Fibroblast of lung (primary cell): ENCODE measurements around the gene GJC3. TPM values are rescaled to one million over a fixed set of nuclear protein-coding genes. Genes with fewer than 3 reads are reported as not detected.
"Not testable (repeated sequence)": the region's sequence is repeated elsewhere in the genome, so short reads cannot be mapped to it uniquely, and the experiment has no call there.

Source experiments
- DNase-seq, 2 donors: peaks; one replicate each; pipeline versions ENCODE4 v3.0.0 to v3.0.0-alpha.2; 2010; ENCODE audit warnings: low read depth in 2 of 2
- H2AFZ ChIP-seq: 2 replicates; pipeline ENCODE4 v1.5.1; 2012; ENCODE audit warnings: low read length, control low read depth, inconsistent platforms
- H3K27ac ChIP-seq: 2 replicates; pipeline ENCODE4 v1.5.1; 2011; ENCODE audit warnings: low read length, control low read depth; ENCODE audit not compliant: insufficient read depth
- H3K27me3 ChIP-seq: 2 replicates; pipeline ENCODE4 v1.5.1; 2011; ENCODE audit warnings: mild to moderate bottlenecking, low read length; ENCODE audit not compliant: control insufficient read depth, insufficient read depth
- H3K36me3 ChIP-seq: 2 replicates; pipeline ENCODE4 v1.5.1; 2011; ENCODE audit warnings: low read length; ENCODE audit not compliant: control insufficient read depth, insufficient read depth
- H3K4me1 ChIP-seq: 2 replicates; pipeline ENCODE4 v1.5.1; 2011; ENCODE audit warnings: low read length; ENCODE audit not compliant: control insufficient read depth, insufficient read depth; ENCODE audit errors: extremely low read depth
- H3K4me2 ChIP-seq: 2 replicates; pipeline ENCODE4 v1.5.1; 2011; ENCODE audit warnings: low read length, control low read depth; ENCODE audit not compliant: insufficient read depth; ENCODE audit errors: extremely low read depth
- H3K4me3 ChIP-seq, 4 experiments: fragments of 200-600 bp in 1 of 4; sonication (generic) in 1 of 4; replicated peaks in 1 of 4; 2 replicates each; pipeline ENCODE4 v1.5.1; 2011 to 2016; ENCODE audit warnings: low read length in 4 of 4, low read depth in 3 of 4, mild to moderate bottlenecking in 3 of 4, control low read depth in 2 of 4, inconsistent platforms in 1 of 4, mixed read lengths in 1 of 4; ENCODE audit not compliant: insufficient read depth in 1 of 4; ENCODE audit errors: control extremely low read depth in 1 of 4
- H3K79me2 ChIP-seq: 2 replicates; pipeline ENCODE4 v1.5.1; 2012; ENCODE audit warnings: mild to moderate bottlenecking, low read length, inconsistent platforms; ENCODE audit not compliant: control insufficient read depth, insufficient read depth
- H3K9ac ChIP-seq: 2 replicates; pipeline ENCODE4 v1.5.1; 2011; ENCODE audit warnings: mild to moderate bottlenecking, low read length, control low read depth; ENCODE audit not compliant: insufficient read depth
- H3K9me3 ChIP-seq: 2 replicates; pipeline ENCODE4 v1.5.1; 2012; ENCODE audit warnings: low read depth, low read length; ENCODE audit not compliant: control insufficient read depth, insufficient read depth
- H4K20me1 ChIP-seq: 2 replicates; pipeline ENCODE4 v1.5.1; 2011; ENCODE audit warnings: low read length; ENCODE audit not compliant: control insufficient read depth, insufficient read depth; ENCODE audit errors: extremely low read depth
- EZH2 ChIP-seq: IDR thresholded peaks from 2 replicates; pipeline ENCODE4 v1.5.1; 2012; ENCODE audit warnings: low read length, control low read depth, mild to moderate bottlenecking; ENCODE audit errors: missing control alignments
- polyA plus RNA-seq, 2 donors: library from polyadenylated mRNA; depleted of rRNA in 1 of 2; stranded (reverse) in 1 of 2; unstranded in 1 of 2; fragments of >200 nt; gene quantifications; 2 replicates each; pipeline ENCODE4 v1.2.1, GENCODE V29; 2011 to 2012; ENCODE audit warnings: missing spikeins in 1 of 2
- total RNA-seq: library from RNA; depleted of rRNA; stranded (reverse); fragments of >200 nt; gene quantifications from 2 replicates; pipeline ENCODE4 v1.2.1, GENCODE V29; 2014
- TF ChIP-seq, protein P1 (sequence below), 2 donors: IDR thresholded peaks in 1 of 2; conservative IDR thresholded peaks in 1 of 2; 1 replicate in 1 of 2; 2 replicates in 1 of 2; pipeline ENCODE4 v1.5.1; 2011 to 2012; ENCODE audit warnings: low read length in 2 of 2, control low read depth in 1 of 2, inconsistent platforms in 1 of 2, low read depth in 1 of 2, mild to moderate bottlenecking in 1 of 2

Gene GJC3
- total and polyA plus RNA-seq, 2 donors (not counting 1 experiment from before 2014, with no cell fraction given) = not detected

DNA sequence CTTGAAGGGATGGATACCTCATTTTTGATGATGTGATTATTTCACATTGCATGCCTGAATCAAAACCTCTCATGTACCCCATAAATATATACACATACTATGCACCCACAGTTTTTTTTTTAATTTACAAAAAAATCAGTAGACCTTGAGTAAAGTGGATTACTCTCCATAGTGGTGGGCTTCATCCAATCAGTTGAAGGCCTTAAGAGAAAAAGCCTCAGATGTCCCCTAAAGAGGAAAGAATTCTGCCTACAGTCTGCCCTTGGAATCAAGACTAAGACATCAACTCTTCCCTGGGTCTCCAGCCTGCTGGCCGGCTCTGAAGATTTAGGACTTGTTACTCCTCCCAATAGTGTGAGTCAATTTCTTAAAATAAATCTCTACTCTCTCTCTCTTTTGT lies 45.3 kb upstream of the GJC3 start:
- no peak overlapping the region for H3K4me2 ChIP-seq
- no peaks in the 10 kb centered on the region for H3K27me3 ChIP-seq
- no peaks in the 10 kb centered on the region for H3K79me2 ChIP-seq
- no peaks in the 10 kb centered on the region for H3K36me3 ChIP-seq
- H3K4me1 ChIP-seq = no peaks in the 10 kb centered on the region
- H3K4me3 ChIP-seq = no peak overlapping the region
- no peak overlapping the region for H3K27ac ChIP-seq
- H3K9me3 ChIP-seq = no peaks in the 10 kb centered on the region
- H3K9ac ChIP-seq = no peak overlapping the region
- no peak for TF ChIP-seq EZH2
- TF ChIP-seq, protein P1, sequence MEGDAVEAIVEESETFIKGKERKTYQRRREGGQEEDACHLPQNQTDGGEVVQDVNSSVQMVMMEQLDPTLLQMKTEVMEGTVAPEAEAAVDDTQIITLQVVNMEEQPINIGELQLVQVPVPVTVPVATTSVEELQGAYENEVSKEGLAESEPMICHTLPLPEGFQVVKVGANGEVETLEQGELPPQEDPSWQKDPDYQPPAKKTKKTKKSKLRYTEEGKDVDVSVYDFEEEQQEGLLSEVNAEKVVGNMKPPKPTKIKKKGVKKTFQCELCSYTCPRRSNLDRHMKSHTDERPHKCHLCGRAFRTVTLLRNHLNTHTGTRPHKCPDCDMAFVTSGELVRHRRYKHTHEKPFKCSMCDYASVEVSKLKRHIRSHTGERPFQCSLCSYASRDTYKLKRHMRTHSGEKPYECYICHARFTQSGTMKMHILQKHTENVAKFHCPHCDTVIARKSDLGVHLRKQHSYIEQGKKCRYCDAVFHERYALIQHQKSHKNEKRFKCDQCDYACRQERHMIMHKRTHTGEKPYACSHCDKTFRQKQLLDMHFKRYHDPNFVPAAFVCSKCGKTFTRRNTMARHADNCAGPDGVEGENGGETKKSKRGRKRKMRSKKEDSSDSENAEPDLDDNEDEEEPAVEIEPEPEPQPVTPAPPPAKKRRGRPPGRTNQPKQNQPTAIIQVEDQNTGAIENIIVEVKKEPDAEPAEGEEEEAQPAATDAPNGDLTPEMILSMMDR (conservative IDR thresholded peaks at IDR 0.05 in 1 of 2, IDR thresholded peaks at IDR 0.05 in 1 of 2; ENCODE audit: low read depth in 1 of 2, low read length in 2 of 2) = no peak
- H2AFZ ChIP-seq = no peak overlapping the region
- no peak for DNase-seq
- no peaks in the 10 kb centered on the region for H4K20me1 ChIP-seq

- not testable (repeated sequence) for H4K20me1 ChIP-seq, H3K27me3 ChIP-seq, H3K4me1 ChIP-seq, H3K36me3 ChIP-seq, H2AFZ ChIP-seq, H3K9me3 ChIP-seq, H3K4me2 ChIP-seq, DNase-seq, H3K27ac ChIP-seq, H3K9ac ChIP-seq, H3K4me3 ChIP-seq, H3K79me2 ChIP-seq
Observed at GRCh38 chr7:99973817-99974216, 44.4 kb upstream of the GJC3 start.

DNA sequence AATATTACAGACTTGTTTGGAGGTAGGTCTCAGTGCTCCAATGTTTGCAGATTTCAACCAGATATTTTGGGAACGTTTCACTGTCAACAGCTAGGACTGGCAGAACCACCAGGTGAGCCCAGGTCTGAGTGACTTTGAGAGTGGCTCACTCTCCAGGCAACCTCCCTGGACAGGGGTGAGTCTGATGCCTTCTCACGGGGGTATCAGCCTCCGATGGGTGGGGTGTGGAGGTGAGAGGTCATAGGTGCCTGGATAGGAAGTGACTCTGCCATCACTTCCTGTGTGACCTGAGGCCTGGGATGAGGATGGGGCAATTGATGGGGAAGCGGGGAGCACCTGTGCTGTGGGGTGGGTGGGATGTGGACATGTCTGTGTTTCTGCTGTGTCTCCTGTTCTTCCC lies 41.8 kb upstream of the GJC3 start:
- H3K27ac ChIP-seq = no peak overlapping the region
- no peaks in the 10 kb centered on the region for H3K4me1 ChIP-seq
- peaks cover 3% of the 10 kb centered on the region for H3K27me3 ChIP-seq

DNA sequence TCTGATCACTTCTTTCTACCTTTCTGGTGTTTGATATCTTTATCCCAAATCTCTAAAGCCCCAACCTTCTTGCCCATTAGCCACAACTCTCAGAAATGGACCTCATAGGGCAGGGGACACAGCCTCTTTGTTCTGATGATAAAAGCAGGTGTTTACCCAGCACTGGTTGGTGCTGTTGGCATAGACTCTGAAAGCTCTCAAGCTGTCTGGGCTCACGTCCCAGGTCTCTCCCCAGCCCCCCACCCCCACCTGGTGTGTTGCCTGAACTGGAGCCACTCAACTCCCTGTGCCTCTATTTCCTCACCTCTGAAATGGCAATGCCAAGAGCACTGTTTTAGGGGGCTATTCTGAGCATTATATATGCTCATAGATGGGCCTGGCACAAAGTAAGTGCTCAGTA lies 40.4 kb upstream of the GJC3 start:
- not testable (repeated sequence) for H4K20me1 ChIP-seq, DNase-seq, H2AFZ ChIP-seq, H3K27ac ChIP-seq, H3K79me2 ChIP-seq, H3K27me3 ChIP-seq, H3K36me3 ChIP-seq, H3K9ac ChIP-seq, H3K4me2 ChIP-seq, H3K4me1 ChIP-seq, H3K4me3 ChIP-seq, H3K9me3 ChIP-seq

More for the DNA sequence above, 41.8 kb upstream of the GJC3 start:
- H3K4me2 ChIP-seq = no peak overlapping the region
- TF ChIP-seq, protein P1 (conservative IDR thresholded peaks at IDR 0.05 in 1 of 2, IDR thresholded peaks at IDR 0.05 in 1 of 2; ENCODE audit: low read depth in 1 of 2, low read length in 2 of 2) = no peak
- no peak for TF ChIP-seq EZH2
- H3K9ac ChIP-seq = no peak overlapping the region
- no peak for DNase-seq
- H3K9me3 ChIP-seq = no peaks in the 10 kb centered on the region
- H3K79me2 ChIP-seq = no peaks in the 10 kb centered on the region
- H3K4me3 ChIP-seq = no peak overlapping the region
- H3K36me3 ChIP-seq = no peaks in the 10 kb centered on the region
- H2AFZ ChIP-seq = no peak overlapping the region
- H4K20me1 ChIP-seq = no peaks in the 10 kb centered on the region
